Endodermal cell (in vitro differentiated cells): ENCODE measurements around the gene BTBD9. TPM values are rescaled to one million over a fixed set of nuclear protein-coding genes. Genes with fewer than 3 reads are reported as not detected.

ENCODE experiments used
- DNase-seq: peaks from one replicate; pipeline ENCODE4 v3.0.0-alpha.2; 2017
- H3K27ac ChIP-seq: 2 replicates; pipeline ENCODE4 v1.5.1; 2013; ENCODE audit warnings: mild to moderate bottlenecking, low read depth, low read length, moderate library complexity
- H3K27me3 ChIP-seq: 2 replicates; pipeline ENCODE4 v1.6.1; 2013; ENCODE audit warnings: mild to moderate bottlenecking, low read length, moderate library complexity; ENCODE audit not compliant: insufficient read depth, control insufficient read depth, poor library complexity, severe bottlenecking
- H3K36me3 ChIP-seq: 2 replicates; pipeline ENCODE4 v1.7.0; 2013; ENCODE audit warnings: mild to moderate bottlenecking, low read length, moderate library complexity; ENCODE audit not compliant: control insufficient read depth, insufficient read depth
- H3K4me1 ChIP-seq: one replicate; pipeline ENCODE4 v1.7.0; 2013; ENCODE audit warnings: low read length; ENCODE audit not compliant: control insufficient read depth, insufficient read depth
- H3K4me3 ChIP-seq: 2 replicates; pipeline ENCODE4 v1.5.1; 2013; ENCODE audit warnings: mild to moderate bottlenecking, low read length, moderate library complexity
- H3K9ac ChIP-seq: 2 replicates; pipeline ENCODE4 v1.6.1; 2013; ENCODE audit warnings: mild to moderate bottlenecking, low read length, moderate library complexity; ENCODE audit not compliant: poor library complexity, severe bottlenecking; ENCODE audit errors: extremely low read depth
- H3K9me3 ChIP-seq: 2 replicates; pipeline ENCODE4 v1.6.1; 2013; ENCODE audit warnings: mild to moderate bottlenecking, low read length, moderate library complexity; ENCODE audit not compliant: control insufficient read depth
- H3K27ac Mint-ChIP-seq: 2 replicates; pipeline ENCODE4 v1.8.0; 2020; ENCODE audit warnings: mixed read lengths
- H3K27me3 Mint-ChIP-seq: 2 replicates; pipeline ENCODE4 v1.8.0; 2021; ENCODE audit warnings: mild to moderate bottlenecking, mixed read lengths; ENCODE audit not compliant: insufficient read depth
- H3K36me3 Mint-ChIP-seq: 2 replicates; pipeline ENCODE4 v1.8.0; 2020; ENCODE audit warnings: low read depth, mixed read lengths
- H3K4me1 Mint-ChIP-seq: 2 replicates; pipeline ENCODE4 v1.8.0; 2020; ENCODE audit warnings: mixed read lengths
- H3K4me3 Mint-ChIP-seq: 2 replicates; pipeline ENCODE4 v1.8.0; 2020; ENCODE audit warnings: mild to moderate bottlenecking, moderate library complexity, mixed read lengths
- H3K9me3 Mint-ChIP-seq: 2 replicates; pipeline ENCODE4 v1.8.0; 2020; ENCODE audit warnings: mild to moderate bottlenecking, mixed read lengths
- WGBS, 2 experiments: methylation state at CpG; one replicate each; pipeline versions ENCODE4 v1.1.5 to v1.1.7; 2013; ENCODE audit warnings: missing lambda C conversion rate in 2 of 2, mixed read lengths in 1 of 2; ENCODE audit not compliant: insufficient coverage in 1 of 2, insufficient read length in 1 of 2; 5-methylcytosine and 5-hydroxymethylcytosine counted together
- total RNA-seq, 2 donors: library from RNA; stranded (reverse); fragmentation: NEBNext Ultra II Directional in 1 of 2; extraction: Animal tissue kit (Norgen Biotek cat#: 25700) in 1 of 2; gene quantifications; 2 replicates in 1 of 2; 3 replicates in 1 of 2; pipeline ENCODE4 v1.2.1, GENCODE V29; 2021
- TF ChIP-seq, protein P1 (sequence below): fragments of 200-600 bp; sonication (generic); conservative IDR thresholded peaks from 2 replicates; pipeline ENCODE4 v1.5.0; 2021; ENCODE audit warnings: antibody characterized with exemption, mild to moderate bottlenecking

Gene BTBD9
- total RNA-seq, 2 donors from 2014 or later, result 7.6 to 12.3 TPM

DNA sequence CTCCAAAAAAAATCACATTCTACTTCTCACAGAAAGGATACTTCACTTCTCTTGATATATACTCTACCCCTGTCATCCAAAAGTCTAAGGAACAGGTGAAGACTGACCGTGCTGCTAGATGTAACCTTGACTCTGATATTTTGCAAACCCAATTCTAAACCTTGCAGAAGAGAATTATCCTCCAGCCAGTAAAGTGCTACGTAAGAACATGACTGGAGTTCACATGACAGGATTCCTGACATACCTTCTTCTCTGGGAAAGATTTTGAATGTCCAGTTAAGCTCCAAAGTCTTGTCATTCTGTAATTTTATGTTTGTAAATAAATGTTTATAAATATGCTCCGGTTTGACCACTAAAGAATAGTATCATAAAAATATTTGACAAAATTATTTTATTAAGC, 35.8 kb downstream of the BTBD9 start:
- Mint-ChIP-seq H3K4me3 (no peak overlapping the region), H3K9me3 (no peaks in the 10 kb centered on the region), H3K4me1 (peaks cover 8% of the 10 kb centered on the region), H3K36me3 (peaks cover 6% of the 10 kb centered on the region), H3K27me3 (no peaks in the 10 kb centered on the region), H3K27ac (no peak overlapping the region)
- Histone ChIP-seq H3K27me3 (no peaks in the 10 kb centered on the region), H3K9me3 (no peaks in the 10 kb centered on the region), H3K36me3 (no peaks in the 10 kb centered on the region), H3K4me3 (no peak overlapping the region), H3K9ac (no peak overlapping the region), H3K4me1 (peaks cover 2% of the 10 kb centered on the region), H3K27ac (no peak overlapping the region)
- TF ChIP-seq, protein P1, sequence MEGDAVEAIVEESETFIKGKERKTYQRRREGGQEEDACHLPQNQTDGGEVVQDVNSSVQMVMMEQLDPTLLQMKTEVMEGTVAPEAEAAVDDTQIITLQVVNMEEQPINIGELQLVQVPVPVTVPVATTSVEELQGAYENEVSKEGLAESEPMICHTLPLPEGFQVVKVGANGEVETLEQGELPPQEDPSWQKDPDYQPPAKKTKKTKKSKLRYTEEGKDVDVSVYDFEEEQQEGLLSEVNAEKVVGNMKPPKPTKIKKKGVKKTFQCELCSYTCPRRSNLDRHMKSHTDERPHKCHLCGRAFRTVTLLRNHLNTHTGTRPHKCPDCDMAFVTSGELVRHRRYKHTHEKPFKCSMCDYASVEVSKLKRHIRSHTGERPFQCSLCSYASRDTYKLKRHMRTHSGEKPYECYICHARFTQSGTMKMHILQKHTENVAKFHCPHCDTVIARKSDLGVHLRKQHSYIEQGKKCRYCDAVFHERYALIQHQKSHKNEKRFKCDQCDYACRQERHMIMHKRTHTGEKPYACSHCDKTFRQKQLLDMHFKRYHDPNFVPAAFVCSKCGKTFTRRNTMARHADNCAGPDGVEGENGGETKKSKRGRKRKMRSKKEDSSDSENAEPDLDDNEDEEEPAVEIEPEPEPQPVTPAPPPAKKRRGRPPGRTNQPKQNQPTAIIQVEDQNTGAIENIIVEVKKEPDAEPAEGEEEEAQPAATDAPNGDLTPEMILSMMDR, result no peak
- WGBS, 2 experiments, result 67 to 93% methylated on average over 1 to 2 of the region's 3 CpGs
- no peak for DNase-seq

DNA sequence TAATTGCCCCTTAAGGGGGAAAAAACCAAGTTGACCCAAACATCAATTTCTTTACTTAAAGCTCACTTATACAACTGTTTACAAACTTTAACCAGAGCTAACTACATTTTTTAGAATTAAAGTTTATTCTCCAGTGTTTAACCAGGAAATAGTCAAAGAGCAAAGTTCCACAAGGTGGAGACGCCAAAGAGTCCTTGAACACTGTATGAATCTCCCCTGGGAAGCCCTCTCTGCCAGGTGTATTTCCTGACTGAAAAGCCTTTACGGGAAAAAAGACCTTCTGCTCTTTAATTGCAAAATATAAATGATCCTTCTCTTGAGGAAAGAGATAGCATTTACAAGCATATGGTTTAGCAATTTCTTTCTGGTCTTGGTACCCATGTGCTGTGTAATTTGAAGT, 36.2 kb downstream of the BTBD9 start:
- no peaks in the 10 kb centered on the region for H3K27me3 ChIP-seq
- no peak for DNase-seq
- H3K27ac ChIP-seq, result no peak overlapping the region
- WGBS, 2 experiments, result 86 to 91% methylated on average over 2 of the region's 2 CpGs
- no peaks in the 10 kb centered on the region for H3K9me3 ChIP-seq
- Mint-ChIP-seq H3K9me3 (no peaks in the 10 kb centered on the region), H3K27me3 (no peaks in the 10 kb centered on the region), H3K4me1 (peaks cover 8% of the 10 kb centered on the region), H3K27ac (no peak overlapping the region), H3K36me3 (peaks cover 6% of the 10 kb centered on the region), H3K4me3 (no peak overlapping the region)
- H3K36me3 ChIP-seq, result no peaks in the 10 kb centered on the region
- no peak overlapping the region for H3K9ac ChIP-seq
- H3K4me3 ChIP-seq, result no peak overlapping the region
- TF ChIP-seq, protein P1, result no peak
- H3K4me1 ChIP-seq, result peaks cover 2% of the 10 kb centered on the region

DNA sequence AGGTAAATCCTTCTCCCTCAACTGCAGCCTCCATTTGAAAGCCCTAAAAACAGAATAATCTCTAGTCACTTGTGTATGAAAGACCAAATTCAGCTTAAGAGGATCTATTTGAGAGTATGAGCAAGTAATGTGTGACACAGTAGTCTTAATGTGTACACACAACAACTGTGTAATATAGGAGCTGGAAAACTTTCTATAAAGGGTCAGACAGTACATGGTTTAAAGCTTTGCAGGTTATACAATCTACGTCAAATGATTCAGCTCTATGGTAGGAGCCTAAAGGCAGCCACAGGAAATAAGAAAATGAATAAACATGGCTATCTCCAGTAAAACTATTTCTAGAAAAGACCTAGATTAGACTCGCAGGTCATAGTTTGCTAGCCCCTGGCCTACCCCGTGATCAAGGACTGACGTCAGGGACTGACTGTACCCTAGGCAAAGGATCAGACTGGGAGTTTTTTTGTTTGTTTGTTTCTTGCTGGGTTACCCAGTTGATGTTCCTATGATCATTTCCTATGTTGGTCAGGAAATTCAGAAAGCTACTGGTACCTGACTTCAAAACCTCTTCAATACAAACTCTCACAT, 39.7 kb downstream of the BTBD9 start:
- WGBS, 2 experiments, result 94 to 96% methylated on average over 3 to 4 of the region's 4 CpGs
- no peak for DNase-seq
- no peaks in the 10 kb centered on the region for H3K9me3 Mint-ChIP-seq
- H3K4me1 Mint-ChIP-seq, result peaks cover 8% of the 10 kb centered on the region
- Histone ChIP-seq H3K4me3 (no peak overlapping the region), H3K27me3 (no peaks in the 10 kb centered on the region), H3K27ac (no peak overlapping the region), H3K36me3 (no peaks in the 10 kb centered on the region), H3K4me1 (peaks cover 2% of the 10 kb centered on the region), H3K9me3 (no peaks in the 10 kb centered on the region), H3K9ac (no peak overlapping the region)
- TF ChIP-seq, protein P1, result no peak
- no peak overlapping the region for H3K27ac Mint-ChIP-seq
- H3K4me3 Mint-ChIP-seq, result no peak overlapping the region
- no peaks in the 10 kb centered on the region for H3K27me3 Mint-ChIP-seq
- no peaks in the 10 kb centered on the region for H3K36me3 Mint-ChIP-seq
